PC-9 (cell line): ENCODE measurements around the gene IL17RB. TPM values are rescaled to one million over a fixed set of nuclear protein-coding genes. Genes with fewer than 3 reads are reported as not detected.

Source experiments
- BruUV-seq: library from RNA; stranded (reverse); fragments of 400-500 nt; replicated peaks from 2 replicates; lab custom pipeline; 2021; lab: Mats Ljungman, UMichigan
- CTCF ChIA-PET: fragments of 300-600 bp; sonication (Branson Sonifier 250); formaldehyde crosslinking; loops from one replicate; lab custom pipeline; 2022; ENCODE audit warnings: antibody characterized with exemption; lab: Charles Lee
- POLR2A ChIA-PET: fragments of 300-600 bp; sonication (Branson Sonifier 250); formaldehyde crosslinking; loops from one replicate; lab custom pipeline; 2022; ENCODE audit warnings: antibody characterized with exemption; ENCODE audit not compliant: unreplicated experiment; lab: Charles Lee
- DNase-seq, 2 experiments: peaks; one replicate each; pipeline versions ENCODE4 v3.0.0 to v3.0.0-alpha.2; 2015 to 2022; ENCODE audit warnings: mixed read lengths in 1 of 2
- H2AFZ ChIP-seq: fragments of 200-600 bp; sonication (generic); 2 replicates; pipeline ENCODE4 v1.8.1; 2017; ENCODE audit warnings: antibody characterized with exemption
- H3F3A ChIP-seq: fragments of 200-600 bp; sonication (generic); 2 replicates; pipeline ENCODE4 v1.8.1; 2017; ENCODE audit warnings: antibody characterized with exemption, mild to moderate bottlenecking, low read depth; ENCODE audit not compliant: insufficient read depth
- H3K27ac ChIP-seq: fragments of 200-600 bp; sonication (generic); 2 replicates; pipeline ENCODE4 v1.6.1; 2016; ENCODE audit warnings: mixed run types
- H3K27me3 ChIP-seq: fragments of 200-600 bp; sonication (generic); 2 replicates; pipeline ENCODE4 v1.6.1; 2016; ENCODE audit warnings: low read depth, mixed run types; ENCODE audit not compliant: insufficient read depth
- H3K36me3 ChIP-seq: fragments of 200-600 bp; sonication (generic); 2 replicates; pipeline ENCODE4 v1.6.1; 2016; ENCODE audit warnings: low read depth, mixed run types
- H3K4me1 ChIP-seq: fragments of 200-600 bp; sonication (generic); replicated peaks from 2 replicates; pipeline ENCODE4 v1.6.1; 2016; ENCODE audit warnings: mixed run types; ENCODE audit not compliant: insufficient read depth
- H3K4me2 ChIP-seq: fragments of 200-600 bp; sonication (generic); 2 replicates; pipeline ENCODE4 v1.6.1; 2017; ENCODE audit warnings: mixed run types
- H3K4me3 ChIP-seq: fragments of 200-600 bp; sonication (generic); 2 replicates; pipeline ENCODE4 v1.6.1; 2016; ENCODE audit warnings: mixed run types
- H3K79me2 ChIP-seq: fragments of 200-600 bp; sonication (generic); 2 replicates; pipeline ENCODE4 v1.6.1; 2017; ENCODE audit warnings: low read depth, mixed run types
- H3K9me2 ChIP-seq: fragments of 200-600 bp; sonication (generic); 2 replicates; pipeline ENCODE4 v1.8.1; 2017; ENCODE audit warnings: mild to moderate bottlenecking; ENCODE audit not compliant: insufficient read depth
- H3K9me3 ChIP-seq: fragments of 200-600 bp; sonication (generic); 2 replicates; pipeline ENCODE4 v1.8.1; 2016; ENCODE audit warnings: low read depth; ENCODE audit not compliant: insufficient read depth
- H4K20me1 ChIP-seq: fragments of 200-600 bp; sonication (generic); 2 replicates; pipeline ENCODE4 v1.8.1; 2017; ENCODE audit not compliant: insufficient read depth
- CTCF ChIP-seq: fragments of 200-600 bp; sonication (generic); conservative IDR thresholded peaks from 2 replicates; pipeline ENCODE4 v1.6.1; 2017; ENCODE audit warnings: mixed run types, antibody characterized with exemption, mild to moderate bottlenecking, moderate library complexity
- EZH2 ChIP-seq: fragments of 200-600 bp; sonication (generic); IDR thresholded peaks from 2 replicates; pipeline ENCODE4 v1.8.0; 2017; ENCODE audit warnings: antibody characterized with exemption, low read depth
- intact Hi-C: fragments of 100-400 bp; cut with micrococcal nuclease; formaldehyde crosslinking; loops from one replicate; pipeline ENCODE4 v1.10.0; 2022; ENCODE audit not compliant: unreplicated experiment
- total RNA-seq: library from RNA; stranded (reverse); gene quantifications from 2 replicates; pipeline ENCODE4 v1.2.3, GENCODE V29; 2021

IL17RB gene
- total RNA-seq, 1 experiment from 2014 or later: not detected

- intact Hi-C loops: no loop called here
- H2AFZ ChIP-seq: no peak overlapping the region
- no peaks in the 10 kb centered on the region for H3K9me3 ChIP-seq
- no peaks in the 10 kb centered on the region; the same call in 1 of the 2 replicates for H4K20me1 ChIP-seq
- TF ChIP-seq EZH2 (no peak), CTCF (no peak)
- DNase-seq: no peak
- no peak overlapping the region for H3K4me3 ChIP-seq
- no peaks in the 10 kb centered on the region; the same call in 1 of the 2 replicates for H3F3A ChIP-seq
- POLR2A ChIA-PET: no interaction called here
- no peaks in the 10 kb centered on the region for H3K27me3 ChIP-seq
- H3K4me2 ChIP-seq: no peak overlapping the region
- no TSS peak for BruUV-seq
- 0 out of 2 replicates have a peak, but pooled peaks cover 8% of the 10 kb centered on the region for H3K36me3 ChIP-seq
- H3K4me1 ChIP-seq: peaks cover 15% of the 10 kb centered on the region
- no peaks in the 10 kb centered on the region for H3K9me2 ChIP-seq
- CTCF ChIA-PET: no interaction called here
- H3K79me2 ChIP-seq: peaks cover 28% of the 10 kb centered on the region
- H3K27ac ChIP-seq: no peak overlapping the region
These were observed 38.9 kb downstream of the IL17RB start for GRCh38 chr3:53885239-53885638.

- ChIA-PET POLR2A (no interaction called here), CTCF (no interaction called here)
- intact Hi-C loops: no loop called here
These were observed 41.1 kb downstream of the IL17RB start for GRCh38 chr3:53887446-53887845.

GRCh38 chr3:53888232-53888631 lies 41.9 kb downstream of the IL17RB start:
- no peak for DNase-seq
- Histone ChIP-seq H3K9me3 (no peaks in the 10 kb centered on the region), H3K4me2 (no peak overlapping the region), H3K27me3 (no peaks in the 10 kb centered on the region), H3K9me2 (no peaks in the 10 kb centered on the region), H3K4me1 (peaks cover 10% of the 10 kb centered on the region), H3K27ac (no peak overlapping the region), H3K36me3 (0 out of 2 replicates have a peak, but pooled peaks cover 8% of the 10 kb centered on the region), H4K20me1 (no peaks in the 10 kb centered on the region; the same call in 1 of the 2 replicates), H2AFZ (no peak overlapping the region), H3K4me3 (no peak overlapping the region), H3F3A (peaks cover 6% of the 10 kb centered on the region; the same call in 1 of the 2 replicates), H3K79me2 (peaks cover 28% of the 10 kb centered on the region)
- TF ChIP-seq EZH2 (no peak), CTCF (no peak)
- ChIA-PET POLR2A (no interaction called here), CTCF (no interaction called here)
- intact Hi-C loops: no loop called here
- BruUV-seq: no TSS peak

More at GRCh38 chr3:53887446-53887845, 41.1 kb downstream of the IL17RB start:
- H2AFZ ChIP-seq: no peak overlapping the region
- BruUV-seq: no TSS peak
- peaks cover 28% of the 10 kb centered on the region for H3K79me2 ChIP-seq
- no peak overlapping the region for H3K4me2 ChIP-seq
- H3F3A ChIP-seq: peaks cover 5% of the 10 kb centered on the region; the same call in 1 of the 2 replicates
- no peaks in the 10 kb centered on the region for H3K9me2 ChIP-seq
- no peak overlapping the region for H3K27ac ChIP-seq
- TF ChIP-seq EZH2: no peak
- TF ChIP-seq CTCF: no peak
- DNase-seq: no peak
- no peaks in the 10 kb centered on the region; the same call in 1 of the 2 replicates for H4K20me1 ChIP-seq
- H3K36me3 ChIP-seq: 0 out of 2 replicates have a peak, but pooled peaks cover 8% of the 10 kb centered on the region
- H3K4me3 ChIP-seq: no peak overlapping the region
- H3K27me3 ChIP-seq: no peaks in the 10 kb centered on the region
- H3K9me3 ChIP-seq: no peaks in the 10 kb centered on the region
- H3K4me1 ChIP-seq: peaks cover 10% of the 10 kb centered on the region
